NCI-H2196 (cell line): ENCODE results near the gene ABI3.
A peak's percentile ranks its signal among the peaks of the same experiment; 100 is the strongest.

Source experiments
- DNase-seq: peaks from one replicate; lab custom pipeline; 2025; ENCODE audit not compliant: unreplicated experiment; lab: John Stamatoyannopoulos, UW

The ABI3 gene

DNA sequence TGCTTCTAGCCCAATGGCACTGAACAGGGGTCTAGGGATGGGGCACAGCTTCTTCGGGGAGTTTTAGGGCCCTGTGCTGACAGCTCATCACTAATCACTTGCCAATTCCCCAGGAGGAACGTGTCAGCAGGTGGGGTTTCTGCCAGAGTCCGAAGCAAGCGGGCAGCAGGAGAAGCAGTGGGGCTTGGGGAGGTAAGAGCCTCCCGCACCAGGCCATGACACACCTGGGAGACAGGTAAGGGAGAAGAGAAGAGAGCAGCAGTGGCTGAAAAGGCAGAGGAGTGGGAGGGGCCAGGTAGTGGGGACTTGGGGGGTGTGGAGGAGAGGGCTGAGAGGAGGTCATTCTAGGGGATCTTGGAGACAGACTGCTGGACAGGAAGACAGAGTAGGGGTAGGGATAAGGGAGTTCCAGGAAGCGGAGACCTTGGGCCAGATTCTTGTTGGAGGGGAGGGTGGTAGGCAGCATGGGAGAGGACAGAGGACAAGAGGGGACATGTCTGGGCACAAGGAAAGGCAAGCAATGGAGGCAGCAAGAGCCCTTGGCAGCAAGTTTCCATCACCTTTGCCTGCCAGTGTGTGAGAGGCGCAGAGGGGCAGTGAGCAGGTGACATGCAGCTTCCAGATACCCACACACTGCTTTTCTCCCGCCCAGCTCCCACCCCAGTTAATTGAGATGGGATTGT is 15.2 kb downstream of the ABI3 start:
- DNase-seq, result no peak

DNA sequence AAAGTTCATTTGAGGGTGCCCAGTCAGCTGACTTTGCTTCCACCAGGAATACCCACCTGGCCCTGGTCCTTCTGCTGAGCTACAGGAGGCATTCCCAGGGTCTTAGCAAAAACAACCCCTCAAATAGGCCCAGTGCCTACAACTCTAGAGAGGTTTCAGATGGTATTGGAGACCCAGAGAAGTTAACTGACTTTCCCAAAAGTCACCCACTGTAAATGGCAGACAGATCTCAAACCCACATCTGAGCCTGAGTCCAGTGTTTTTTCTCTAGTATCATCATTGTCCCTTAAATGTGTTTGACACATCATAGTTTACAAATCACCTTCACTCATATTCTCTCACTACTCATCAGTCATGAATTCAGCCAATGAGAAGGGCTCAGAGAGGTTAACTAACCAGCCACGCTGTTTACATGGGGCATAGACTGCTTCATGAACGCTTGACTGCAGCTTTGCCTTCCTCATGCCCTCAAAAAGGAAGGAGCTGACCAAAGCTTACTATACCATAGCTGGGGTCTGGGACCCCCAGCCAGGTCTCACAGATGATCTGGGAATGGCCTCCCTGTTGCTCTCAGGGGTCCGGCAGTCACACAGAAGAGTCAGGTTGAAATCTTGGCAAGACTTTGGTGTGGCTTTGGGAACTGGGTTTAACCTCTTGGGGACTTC is 16.4 kb downstream of the ABI3 start:
- no peak for DNase-seq

DNA sequence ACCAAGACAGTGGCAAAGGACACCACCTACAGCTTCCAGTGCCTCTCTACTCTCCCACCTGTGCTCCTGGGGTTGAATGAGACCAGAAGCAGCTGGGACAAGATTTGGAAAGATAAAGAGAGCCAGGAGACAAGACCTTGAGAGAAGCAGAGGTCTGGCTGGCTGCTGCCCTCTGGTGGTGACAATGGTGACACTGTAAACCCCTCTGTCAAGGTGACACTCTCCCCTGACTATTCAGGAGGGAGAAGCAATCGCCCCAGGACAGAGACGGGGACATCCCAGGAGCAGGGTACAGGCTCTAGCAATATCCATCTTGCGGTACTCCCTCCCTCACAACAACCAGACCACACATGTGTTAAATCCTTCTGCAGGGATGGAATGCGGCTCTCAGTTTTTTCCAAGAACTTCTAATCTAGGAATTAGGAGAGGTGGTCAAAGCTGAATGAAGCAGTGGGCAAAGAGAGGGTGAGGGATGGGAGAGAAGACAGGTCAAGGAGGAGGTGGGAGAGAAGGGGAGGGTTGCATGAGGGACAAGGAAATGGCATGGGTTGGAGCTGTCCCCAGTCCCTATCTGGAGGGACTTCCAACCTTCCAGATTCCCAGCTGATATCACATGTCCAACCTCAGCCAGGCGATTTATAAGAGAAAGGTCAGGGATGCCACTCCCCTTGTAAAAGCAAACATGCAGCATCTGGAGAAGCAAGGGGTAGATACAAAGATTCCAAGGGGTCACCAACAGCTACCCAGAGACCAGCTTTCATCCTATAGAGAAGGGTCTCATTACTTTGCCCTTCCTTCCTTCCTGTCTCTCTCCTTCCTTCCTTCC is 17.1 kb downstream of the ABI3 start:
- peak; percentile 75 for DNase-seq

DNA sequence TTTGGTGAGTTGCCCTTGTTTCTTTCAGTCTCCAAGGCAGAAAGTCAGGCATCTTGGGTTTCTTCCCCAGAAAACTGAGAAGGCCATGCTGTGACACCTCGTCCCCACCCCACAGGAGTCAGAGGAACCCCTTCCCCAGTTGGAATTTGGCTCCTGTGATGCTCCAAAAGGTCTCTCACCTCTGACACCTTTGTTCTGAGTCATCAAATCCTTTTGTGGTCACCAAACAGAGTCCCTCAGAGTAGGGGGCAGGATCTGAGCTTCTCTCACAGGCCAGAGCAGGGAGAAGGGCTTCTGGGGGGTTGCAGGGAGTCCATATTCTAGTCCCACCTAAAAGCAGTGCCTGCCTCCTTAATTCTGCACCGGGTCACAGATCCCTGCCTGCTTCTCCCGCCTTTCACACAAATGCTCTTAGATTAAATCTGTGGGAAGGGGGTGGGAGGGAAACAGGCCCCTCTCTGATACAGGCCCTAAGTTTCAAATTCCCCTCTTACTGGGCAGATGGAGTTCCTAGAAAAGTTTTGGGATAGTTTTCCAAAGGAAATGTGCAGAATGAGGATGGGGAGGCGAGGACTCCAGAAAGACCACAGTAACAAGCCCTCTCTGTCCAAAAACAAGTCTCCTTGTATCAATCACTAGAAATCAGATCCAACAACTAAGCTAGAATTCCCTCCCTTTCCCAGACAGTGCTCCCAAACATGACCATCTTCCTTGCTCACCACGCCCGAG is 18.7 kb downstream of the ABI3 start:
- no peak for DNase-seq

DNA sequence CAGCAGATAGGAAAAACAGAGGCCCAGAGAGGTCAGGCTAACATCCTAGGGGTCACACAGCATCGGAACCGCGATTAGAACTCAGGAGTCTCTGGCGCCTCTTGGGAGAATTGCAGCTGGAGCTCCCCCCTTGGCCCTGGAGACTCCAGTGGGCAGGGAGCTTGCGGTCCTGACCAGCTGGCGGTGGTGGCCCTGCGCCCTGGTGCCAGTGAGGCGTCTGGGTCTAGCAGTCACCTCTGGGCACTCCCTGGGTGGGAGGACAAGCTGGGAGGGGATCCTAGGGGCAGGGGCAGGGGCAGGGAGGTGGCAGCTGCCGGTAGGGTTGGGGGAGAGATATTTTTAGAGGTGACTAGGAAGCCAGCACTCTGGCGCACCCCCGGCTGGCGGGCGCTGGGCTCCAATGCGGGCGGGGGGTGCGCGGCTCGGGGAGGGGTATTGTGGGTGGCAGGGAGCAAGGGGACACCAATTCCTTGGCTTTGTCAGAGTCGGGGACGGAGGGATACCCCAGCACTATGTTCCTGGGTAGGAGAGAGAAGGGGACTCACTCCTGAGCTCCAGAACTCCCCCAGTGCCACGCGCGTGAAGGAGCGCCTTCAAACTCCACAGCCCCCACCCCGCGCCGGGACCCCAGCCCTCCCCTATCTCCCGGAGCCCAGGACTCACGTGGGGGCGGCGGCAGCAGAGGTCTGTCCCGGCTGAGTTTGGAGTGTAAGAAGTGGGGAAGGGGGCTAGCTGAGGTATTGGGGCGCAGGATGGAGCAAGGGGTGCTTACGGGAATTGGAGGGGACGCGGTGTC is 19.5 kb downstream of the ABI3 start:
- no peak for DNase-seq

DNA sequence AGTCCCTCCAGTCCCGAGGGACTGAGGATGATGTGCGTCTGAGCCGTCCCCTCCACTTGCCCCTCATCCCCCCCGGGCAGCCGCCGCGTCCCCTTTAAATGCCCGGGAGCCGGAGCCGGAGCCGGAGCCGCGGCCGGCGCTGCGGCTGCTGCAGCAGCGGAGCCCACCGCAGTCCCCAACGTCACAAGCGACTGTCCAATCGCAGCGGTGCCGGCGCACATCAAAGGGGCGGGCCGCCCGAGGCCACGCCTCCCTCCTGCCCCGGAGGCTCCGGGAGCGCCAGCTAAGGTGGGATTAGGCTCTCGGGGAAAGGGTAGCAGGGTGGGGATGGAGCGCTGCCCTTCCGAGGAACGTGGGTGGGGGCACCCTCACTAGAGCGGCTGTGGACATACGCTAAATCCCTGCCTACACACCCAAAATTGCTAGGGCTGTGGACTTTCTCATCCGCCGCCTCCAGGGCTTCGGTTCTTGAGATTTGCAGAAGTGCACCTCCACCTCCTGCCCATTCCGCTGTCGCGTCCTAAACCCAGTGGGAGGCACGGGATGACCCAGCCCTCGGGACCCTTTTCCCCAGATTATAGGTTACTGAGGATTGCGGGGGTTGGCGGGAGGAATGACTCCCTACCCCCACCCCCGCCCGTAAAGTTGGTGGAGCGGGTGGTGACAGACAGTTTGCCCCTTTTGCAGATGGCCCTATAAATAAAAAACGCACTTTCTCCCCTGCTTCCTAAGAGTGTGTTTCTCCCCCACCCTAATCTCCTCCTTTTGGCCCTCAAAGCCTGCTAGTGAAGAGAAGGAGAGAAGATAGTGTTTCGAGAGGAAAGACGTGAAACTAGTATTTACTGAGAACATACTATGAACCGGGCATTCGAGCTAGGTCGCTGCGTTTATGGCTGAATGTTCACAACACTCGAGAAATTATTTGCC is 20.4 kb downstream of the ABI3 start, which contains the start of gene PHOSPHO1:
PHOSPHO1 (minus strand) TSS at position 152 of the 927 bp plus-strand sequence. CDS start 4,096 bp downstream, outside the sequence.
- peak; percentile 83 for DNase-seq

DNA sequence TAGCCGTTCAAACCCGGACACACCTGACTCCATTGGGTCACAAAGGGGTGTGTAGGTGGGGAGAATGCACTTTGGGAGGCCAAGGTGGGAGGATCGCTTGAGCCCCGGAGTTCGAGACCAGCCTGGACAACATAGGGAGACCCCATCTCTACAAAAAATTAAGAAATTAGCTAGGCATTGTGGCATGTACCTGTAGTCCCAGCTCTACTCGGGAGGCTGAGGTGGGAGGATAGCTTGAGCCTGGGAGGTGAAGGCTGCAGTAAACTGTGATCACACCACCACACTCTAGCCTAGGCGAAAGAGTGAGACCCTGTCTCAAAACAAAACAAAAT is 21.0 kb downstream of the ABI3 start:
- DNase-seq, result no peak

DNA sequence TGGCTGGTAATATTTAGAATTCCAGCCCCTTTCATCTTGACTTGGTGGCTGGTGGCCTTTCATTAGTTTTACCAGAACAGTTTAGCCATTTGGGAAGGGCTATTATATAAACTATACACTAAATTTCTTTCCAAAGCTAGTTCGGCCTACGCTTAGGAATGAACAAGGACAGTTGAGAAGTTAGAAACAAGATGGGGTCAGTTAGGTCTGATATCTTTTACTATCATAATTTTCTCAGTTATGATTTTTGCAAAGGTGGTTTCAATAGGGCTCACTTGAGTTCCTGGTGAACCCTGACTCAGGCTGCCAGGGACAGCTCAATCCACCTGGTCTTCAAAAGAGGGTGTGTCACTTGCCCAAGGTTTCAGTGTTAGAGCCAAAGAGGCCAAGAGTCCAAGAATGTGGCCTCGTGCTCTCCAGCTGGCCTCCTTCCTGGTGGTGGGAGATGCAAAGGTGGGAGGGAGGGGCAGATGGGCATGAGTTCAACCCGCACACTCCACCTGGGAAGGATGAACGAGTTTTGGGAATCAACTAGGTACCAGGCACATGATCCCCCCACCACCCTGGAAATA is 24.1 kb downstream of the ABI3 start:
- DNase-seq, result no peak

DNA sequence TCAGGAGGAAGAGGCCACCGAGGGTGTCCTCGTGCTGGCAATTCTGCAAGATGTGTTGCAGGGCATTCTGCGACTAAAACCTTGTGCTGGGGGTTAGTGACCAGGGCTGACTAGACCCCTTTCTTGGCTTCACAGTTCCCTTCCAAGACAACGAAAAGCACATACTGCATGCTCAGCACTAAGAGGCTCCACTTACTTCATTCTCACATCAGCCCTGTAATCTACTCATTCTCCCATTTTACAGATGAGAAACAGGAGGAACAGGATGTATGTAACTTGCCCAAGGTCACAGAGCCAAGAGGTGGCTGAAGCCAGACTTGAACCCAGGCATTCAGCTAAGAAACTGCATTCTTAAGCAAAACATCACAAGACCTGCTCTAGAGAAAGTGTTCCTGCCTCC is 25.4 kb downstream of the ABI3 start:
- DNase-seq, result no peak

DNA sequence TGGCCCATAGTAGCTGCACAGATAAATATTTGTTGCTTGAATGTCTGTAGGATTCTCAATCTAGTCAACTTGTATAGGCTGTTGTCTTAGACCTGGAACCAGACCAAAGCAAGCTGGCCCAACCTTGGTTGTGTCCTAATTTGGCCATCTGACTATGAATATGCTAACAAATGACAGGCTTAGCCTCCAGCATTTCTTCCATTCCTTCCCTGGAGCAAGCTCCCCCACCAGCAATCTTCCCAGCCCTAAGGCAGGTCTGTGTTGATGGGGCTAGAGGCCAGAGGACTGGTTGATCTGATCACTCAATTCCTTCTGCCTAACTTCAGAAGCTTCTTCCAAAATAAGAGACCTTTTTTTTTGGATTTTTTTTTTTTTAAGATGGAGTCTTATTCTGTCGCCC is 29.5 kb downstream of the ABI3 start:
- no peak for DNase-seq

DNA sequence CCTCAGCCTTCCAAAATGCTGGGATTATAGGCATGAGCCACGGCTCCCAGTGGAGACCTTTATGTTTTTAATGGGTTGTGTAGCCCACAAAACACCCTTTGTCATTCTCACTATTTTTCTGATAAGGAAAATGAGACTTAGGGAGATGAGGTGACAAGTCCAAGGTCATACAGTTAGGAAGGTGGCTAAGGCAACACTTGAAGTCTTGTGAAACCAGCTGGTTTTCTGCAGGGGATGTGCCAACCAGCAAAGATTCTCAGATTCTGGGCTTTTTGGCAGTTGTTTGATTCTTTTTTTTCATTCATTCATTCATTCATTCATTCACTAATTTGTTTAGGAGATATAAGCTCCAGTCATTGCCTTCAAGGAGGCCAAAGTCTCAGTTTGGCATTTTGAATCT is 30.1 kb downstream of the ABI3 start:
- DNase-seq, result no peak

DNA sequence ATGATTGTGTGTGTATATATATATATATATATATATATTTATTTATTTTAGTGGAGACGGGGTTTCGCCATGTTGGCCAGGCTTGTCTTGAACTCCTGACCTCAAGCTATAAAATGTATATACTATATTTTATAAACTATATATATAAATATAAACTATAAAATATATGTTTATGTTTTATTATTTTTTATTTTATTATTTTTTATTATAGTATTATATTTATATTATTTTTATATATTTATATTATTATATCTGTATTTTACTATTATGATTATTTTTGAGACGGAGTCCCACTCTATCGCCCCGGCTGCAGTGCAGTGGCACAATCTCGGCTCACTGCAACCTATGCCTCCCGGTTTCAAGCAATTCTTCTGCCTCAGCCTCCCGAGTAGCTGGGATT is 30.5 kb downstream of the ABI3 start:
- DNase-seq, result no peak

DNA sequence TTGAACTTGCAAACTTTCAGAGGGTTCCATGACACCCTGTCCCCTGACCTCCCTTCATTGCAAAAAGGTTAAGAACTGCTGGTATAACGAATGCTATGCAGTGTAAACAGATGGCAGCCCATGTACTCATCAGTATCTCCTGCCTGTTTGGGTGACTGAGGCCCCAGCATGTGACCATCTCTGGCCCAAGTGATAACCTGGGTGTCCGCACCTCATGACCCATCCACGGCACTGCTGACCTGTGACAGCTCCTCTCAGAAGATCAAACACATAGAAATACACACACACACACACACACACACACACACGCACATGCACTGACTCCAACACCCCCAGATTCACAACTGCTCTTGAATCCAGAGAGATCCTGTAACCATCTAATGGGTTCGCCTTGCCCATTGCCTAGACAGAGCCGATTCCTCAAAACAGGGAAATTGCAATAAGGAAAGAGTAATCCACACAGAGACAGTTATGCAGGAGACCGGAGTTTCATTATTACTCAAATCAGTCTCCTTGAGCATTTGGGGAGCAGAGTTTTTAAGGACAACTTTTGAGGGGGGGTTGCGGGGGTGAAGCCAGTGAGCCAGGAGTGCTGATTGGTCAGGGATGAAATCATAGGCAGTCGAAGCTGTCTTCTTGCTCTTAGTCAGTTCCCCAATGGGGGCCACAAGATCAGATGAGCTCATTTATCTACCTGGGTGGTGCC is 31.3 kb downstream of the ABI3 start:
- DNase-seq, result no peak

DNA sequence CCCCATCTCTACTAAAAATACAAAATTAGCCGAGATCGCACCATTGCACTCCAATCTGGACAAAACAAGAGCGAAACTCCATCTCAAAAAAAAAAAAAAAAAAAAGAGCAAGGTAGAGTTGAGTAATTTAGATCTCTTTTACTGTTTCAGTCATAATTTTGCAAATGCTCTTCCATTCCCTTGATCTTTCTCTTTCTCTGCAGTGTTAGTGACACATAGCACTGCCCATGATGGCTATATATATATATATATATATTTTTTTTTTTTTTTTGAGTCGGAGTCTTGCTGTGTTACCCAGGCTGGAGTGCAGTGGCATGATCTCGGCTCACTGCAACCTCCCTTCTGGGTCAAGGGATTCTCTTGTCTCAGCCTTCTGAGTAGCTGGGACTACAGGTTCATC is 32.3 kb downstream of the ABI3 start:
- no peak for DNase-seq

DNA sequence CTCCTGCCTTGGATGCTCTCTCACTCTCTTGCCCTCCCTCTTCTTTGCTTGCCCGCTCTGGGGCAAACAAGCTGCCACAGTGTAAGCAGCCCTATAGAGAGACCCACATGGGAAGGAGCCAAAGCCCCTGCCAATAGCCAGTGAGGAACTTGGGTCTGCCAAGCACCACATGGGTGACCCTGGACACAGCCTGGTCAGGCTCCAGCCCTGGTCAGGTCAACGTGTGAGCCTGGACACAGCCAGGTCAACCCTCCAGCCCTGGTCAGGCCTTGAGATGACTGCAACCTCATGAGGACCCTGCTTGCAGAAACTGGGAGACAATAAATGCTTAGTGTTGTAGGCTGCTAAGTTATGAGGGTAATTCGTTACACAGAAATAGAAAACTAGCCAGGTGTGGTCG is 34.3 kb downstream of the ABI3 start:
- no peak for DNase-seq

DNA sequence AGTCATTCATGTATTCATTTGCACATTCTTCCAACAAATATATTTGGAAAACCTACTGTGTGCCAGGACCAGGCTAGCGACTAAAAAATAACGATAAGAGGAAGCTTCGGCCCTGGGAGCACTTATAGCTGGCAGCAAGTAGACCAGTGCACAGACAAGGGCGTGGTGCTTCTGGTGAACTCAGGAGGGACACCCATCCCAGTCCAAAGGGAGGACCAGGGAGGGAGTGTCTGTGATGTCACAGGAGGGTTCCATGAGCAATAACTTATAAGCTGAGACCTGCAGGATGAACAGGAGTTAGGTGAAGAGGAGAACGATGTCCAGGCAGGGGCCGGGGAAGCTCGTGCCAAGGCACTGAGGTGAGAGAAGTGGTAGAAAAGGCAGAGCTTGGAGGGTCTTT is 37.4 kb downstream of the ABI3 start:
- DNase-seq, result no peak

DNA sequence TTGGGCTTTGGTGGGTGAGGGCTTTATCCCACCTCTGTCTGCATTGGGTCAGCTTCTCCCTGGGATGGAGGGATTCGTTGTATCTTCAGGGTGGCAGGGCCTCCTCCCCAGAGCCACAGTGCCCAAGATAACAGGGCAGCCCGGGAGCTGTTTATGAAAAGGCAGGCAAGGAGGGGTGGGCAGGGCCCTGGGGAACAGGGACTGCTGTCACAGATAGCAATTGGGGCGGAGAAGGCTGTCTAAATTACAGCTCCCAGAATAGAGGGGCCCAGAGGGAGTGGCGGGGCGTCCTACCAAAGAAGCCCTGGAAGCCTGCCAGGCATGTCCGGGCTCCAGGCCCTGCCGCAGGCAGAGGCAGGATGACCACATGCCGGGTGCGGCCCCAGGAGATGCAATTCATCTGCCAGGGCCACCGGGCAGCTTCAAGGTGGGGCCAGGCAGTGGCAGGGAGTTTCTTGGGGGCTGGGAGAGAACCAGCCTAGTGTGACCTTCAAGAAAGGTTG is 38.8 kb downstream of the ABI3 start:
- DNase-seq, result no peak

DNA sequence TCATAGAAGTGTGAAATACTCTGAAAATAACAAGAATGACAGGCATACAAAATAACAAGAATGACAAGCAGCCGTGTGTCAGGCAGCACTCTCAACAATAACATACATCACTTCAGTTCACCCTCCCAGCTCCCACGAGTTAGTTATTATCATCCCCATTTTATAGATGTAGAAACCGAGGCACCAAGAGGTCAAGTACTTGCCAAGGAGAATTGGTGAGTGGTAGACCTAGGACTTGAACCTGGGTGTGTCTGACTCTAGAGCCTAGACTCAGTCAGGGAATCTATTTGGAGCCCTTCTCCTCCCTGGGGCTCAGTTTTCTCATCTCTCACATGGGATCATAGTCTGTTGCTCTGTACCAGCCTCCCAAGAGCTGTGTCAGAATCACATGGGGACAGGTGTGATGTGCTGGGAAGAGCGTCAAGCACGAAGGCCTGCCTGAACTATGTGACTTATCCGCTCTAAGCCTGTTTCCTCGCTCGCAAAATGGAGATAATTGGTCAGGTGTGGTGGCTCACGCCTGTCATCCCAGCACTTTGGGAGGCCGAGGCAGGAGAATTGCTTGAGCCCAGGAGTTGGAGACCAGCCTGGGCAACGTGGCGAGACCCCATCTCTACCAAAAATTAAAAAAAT is 39.5 kb downstream of the ABI3 start:
- no peak for DNase-seq
